ES-I3 (cell line): Measurements from ENCODE around the gene OR51M1.
"Not testable (repeated sequence)": the region's sequence is repeated elsewhere in the genome, so short reads cannot be mapped to it uniquely, and the experiment has no call there.

Source experiments
- H3K36me3 ChIP-seq: 2 replicates; pipeline ENCODE4 v1.6.1; 2013; ENCODE audit warnings: mild to moderate bottlenecking, low read length, control low read depth, moderate library complexity; ENCODE audit not compliant: insufficient read depth
- H3K4me1 ChIP-seq: 2 replicates; pipeline ENCODE4 v1.6.1; 2013; ENCODE audit warnings: mild to moderate bottlenecking, control low read depth, low read length; ENCODE audit not compliant: insufficient read depth
- H3K9ac ChIP-seq: 2 replicates; pipeline ENCODE4 v1.6.1; 2013; ENCODE audit warnings: low read depth, mild to moderate bottlenecking, low read length, moderate library complexity
- H3K9me3 ChIP-seq: 2 replicates; pipeline ENCODE4 v1.6.1; 2013; ENCODE audit warnings: mild to moderate bottlenecking, low read length, moderate library complexity; ENCODE audit not compliant: control insufficient read depth, insufficient read depth

The OR51M1 gene

DNA sequence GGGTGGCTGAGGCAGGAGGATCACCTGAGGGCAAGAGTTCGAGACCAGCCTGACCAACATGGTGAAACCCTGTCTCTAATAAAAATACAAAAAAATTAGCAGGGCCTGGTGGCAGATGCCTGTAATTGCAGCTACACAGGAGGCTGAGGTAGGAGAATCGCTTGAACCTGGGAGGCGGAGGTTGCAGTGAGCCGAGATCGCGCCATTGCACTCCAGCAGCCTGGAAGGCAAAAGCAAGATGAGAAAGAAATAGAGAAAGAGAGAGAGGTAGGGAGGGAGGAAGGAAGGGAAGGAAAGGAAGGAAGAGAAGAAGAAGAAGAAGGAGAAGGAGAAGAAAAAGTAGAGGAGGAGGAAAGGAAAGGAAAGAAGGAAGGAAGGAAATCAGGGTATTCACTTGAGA is 17.2 kb upstream of the OR51M1 start:
- not testable (repeated sequence) for H3K36me3 ChIP-seq, H3K9ac ChIP-seq, H3K4me1 ChIP-seq, H3K9me3 ChIP-seq

- Histone ChIP-seq H3K4me1 (peaks cover 7% of the 10 kb centered on the region; the same call in 1 of the 2 replicates), H3K9ac (no peak overlapping the region), H3K36me3 (no peaks in the 10 kb centered on the region)
These were observed 16.8 kb upstream of the OR51M1 start for GRCh38 chr11:5366856-5367255.

DNA sequence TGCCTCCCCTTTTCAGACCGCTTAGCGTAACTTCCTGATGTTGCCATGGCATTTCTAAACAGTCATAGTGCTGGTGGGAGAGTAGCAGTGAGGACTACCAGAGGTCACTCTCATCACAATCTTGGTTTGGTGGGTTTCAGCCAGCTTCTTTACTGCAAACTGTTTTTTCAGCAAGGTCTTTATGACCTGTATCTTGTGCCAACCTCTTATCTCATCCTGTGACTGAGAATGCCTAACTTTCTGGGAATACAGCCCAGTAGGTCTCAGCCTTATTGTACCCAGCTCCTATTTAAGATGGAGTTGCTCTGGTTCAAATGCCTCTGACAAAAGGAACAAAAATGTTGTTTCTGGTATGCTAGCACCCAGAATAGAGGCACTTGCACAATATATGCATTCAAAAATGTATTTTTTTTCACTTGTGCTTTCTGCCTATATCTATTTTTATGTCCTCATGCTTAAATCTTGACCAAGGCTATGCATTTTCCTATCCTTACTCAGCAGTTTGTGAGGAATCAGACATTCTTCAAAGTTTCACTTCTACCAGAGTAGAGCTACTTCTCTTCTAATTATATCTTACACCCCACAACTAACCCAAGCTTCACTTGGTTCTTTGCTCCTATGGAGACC is 16.1 kb upstream of the OR51M1 start:
- peaks cover 7% of the 10 kb centered on the region; the same call in 1 of the 2 replicates for H3K4me1 ChIP-seq
- H3K9me3 ChIP-seq = no peaks in the 10 kb centered on the region
- no peaks in the 10 kb centered on the region for H3K36me3 ChIP-seq
- no peak overlapping the region for H3K9ac ChIP-seq

More at GRCh38 chr11:5366856-5367255, 16.8 kb upstream of the OR51M1 start:
- H3K9me3 ChIP-seq = no peaks in the 10 kb centered on the region

GRCh38 chr11:5368502-5369043 is 15.0 kb upstream of the OR51M1 start:
- H3K9ac ChIP-seq = no peak overlapping the region

GRCh38 chr11:5369789-5370188 is 13.8 kb upstream of the OR51M1 start:
- no peaks in the 10 kb centered on the region for H3K36me3 ChIP-seq
- H3K9ac ChIP-seq = no peak overlapping the region
- H3K9me3 ChIP-seq = no peaks in the 10 kb centered on the region
- peaks cover 7% of the 10 kb centered on the region; the same call in 1 of the 2 replicates for H3K4me1 ChIP-seq

More at GRCh38 chr11:5368502-5369043, 15.0 kb upstream of the OR51M1 start:
- H3K9me3 ChIP-seq = no peaks in the 10 kb centered on the region
- no peaks in the 10 kb centered on the region for H3K36me3 ChIP-seq
- H3K4me1 ChIP-seq = peaks cover 7% of the 10 kb centered on the region; the same call in 1 of the 2 replicates

DNA sequence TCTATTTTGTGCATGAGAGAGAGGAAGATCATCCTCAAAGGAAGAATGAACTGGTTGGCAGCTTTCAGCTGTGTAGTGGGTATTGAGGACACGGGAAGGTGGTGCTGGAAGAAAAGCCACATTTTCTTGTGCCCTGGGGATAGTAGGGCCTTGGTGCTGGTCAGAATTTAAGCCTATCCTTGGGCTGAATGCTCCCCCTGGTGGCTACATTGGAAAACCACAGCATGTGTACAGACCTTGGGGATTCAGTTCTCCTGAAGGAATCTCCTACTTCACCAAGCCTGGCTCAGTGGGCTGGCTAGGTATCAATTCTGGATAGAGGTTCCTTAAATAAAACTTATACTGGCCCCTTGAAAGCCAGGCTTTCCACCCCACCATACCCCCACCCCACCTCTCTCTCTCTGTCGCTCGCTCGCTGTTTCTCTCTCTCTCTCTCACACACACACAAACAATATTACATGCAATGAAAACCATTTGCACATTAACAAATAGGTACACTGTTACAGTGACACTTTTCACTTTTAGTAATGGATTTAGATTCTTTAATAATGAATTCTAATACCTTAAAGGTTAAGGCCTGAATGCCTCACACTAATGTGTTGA is 2.8 kb upstream of the OR51M1 start:
- Histone ChIP-seq H3K36me3 (no peaks in the 10 kb centered on the region), H3K9ac (no peak overlapping the region), H3K4me1 (0 out of 2 replicates have a peak, but pooled peaks cover 4% of the 10 kb centered on the region), H3K9me3 (no peaks in the 10 kb centered on the region)

DNA sequence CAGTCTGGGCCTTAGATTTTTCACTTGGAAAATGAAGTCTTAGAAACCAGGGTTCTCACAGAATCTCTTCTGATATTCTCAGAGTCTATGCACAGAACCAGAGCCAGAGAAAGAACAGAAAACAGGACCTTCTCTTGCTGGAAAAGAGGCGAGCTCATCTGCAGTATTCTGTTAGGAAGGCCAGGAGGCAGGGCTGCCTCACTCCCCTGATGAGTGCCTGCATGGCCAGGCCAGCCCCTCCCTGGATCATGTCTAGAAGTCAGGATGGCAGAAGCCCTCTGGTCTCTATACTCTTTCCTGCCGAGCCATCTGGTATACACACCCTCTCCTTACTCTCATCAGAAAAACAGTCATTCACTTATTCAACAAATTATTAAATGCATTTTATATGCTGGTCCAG is 723 bp downstream of the OR51M1 start:
- Histone ChIP-seq H3K9me3 (no peaks in the 10 kb centered on the region), H3K9ac (no peak overlapping the region), H3K4me1 (peaks cover 18% of the 10 kb centered on the region; the same call in 1 of the 2 replicates), H3K36me3 (no peaks in the 10 kb centered on the region)

DNA sequence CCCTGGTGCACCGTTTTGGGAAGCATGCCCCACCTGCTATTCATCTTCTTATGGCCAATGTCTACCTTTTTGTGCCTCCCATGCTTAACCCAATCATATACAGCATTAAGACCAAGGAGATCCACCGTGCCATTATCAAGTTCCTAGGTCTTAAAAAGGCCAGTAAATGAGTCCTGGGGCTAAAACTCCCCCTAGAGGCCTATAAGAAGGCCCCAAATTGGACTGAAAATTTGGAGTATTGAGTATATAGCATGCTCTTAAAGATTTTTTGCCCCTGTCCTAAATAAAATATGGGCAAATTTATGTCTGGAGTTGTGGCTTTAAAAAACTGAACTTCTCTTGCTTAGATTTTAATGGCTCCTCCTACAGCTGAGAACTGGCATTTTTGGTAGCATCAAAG is 6.6 kb downstream of the OR51M1 start:
- H3K9ac ChIP-seq = no peak overlapping the region
- no peaks in the 10 kb centered on the region for H3K36me3 ChIP-seq
- no peaks in the 10 kb centered on the region for H3K9me3 ChIP-seq
- peaks cover 15% of the 10 kb centered on the region; the same call in 1 of the 2 replicates for H3K4me1 ChIP-seq

DNA sequence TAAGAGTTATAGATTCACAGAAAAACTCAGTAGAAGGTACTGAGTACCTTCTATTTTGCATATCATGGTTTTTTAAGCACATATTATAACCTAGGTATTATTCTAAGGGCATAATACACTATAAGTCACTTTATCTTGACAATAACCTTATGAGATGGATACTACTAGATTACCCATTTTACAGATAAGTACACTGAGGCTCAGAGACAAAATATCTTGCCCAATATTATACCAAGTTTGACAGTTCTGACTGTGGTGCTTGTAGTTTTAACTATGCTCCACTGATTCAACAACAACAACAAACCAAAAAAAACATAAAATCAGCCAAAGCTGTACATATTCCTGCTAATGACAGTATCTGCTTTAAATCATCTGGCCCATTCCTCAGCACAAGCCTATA is 10.5 kb downstream of the OR51M1 start:
- Histone ChIP-seq H3K9ac (no peak overlapping the region), H3K36me3 (no peaks in the 10 kb centered on the region), H3K9me3 (no peaks in the 10 kb centered on the region), H3K4me1 (no peaks in the 10 kb centered on the region)

DNA sequence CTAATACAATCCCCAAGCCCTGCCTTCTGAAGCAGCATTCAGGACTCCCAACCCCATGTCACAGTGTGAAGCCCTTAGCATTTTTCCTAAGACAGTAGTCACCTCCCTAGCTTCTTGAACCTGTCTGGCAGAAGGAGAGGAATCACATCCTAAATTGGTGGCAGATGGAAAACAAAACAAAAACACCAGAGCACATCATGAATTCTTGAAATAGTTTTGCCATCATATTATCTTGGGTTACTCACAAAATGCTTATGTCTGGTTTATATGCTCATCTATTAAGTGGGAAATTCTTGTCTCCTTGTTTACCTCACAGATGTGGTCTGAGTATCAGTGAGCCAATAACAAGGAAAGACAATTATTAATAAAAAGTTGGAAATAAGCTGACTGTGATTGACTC is 15.3 kb downstream of the OR51M1 start:
- Histone ChIP-seq H3K9me3 (no peaks in the 10 kb centered on the region), H3K9ac (no peak overlapping the region), H3K4me1 (no peaks in the 10 kb centered on the region), H3K36me3 (no peaks in the 10 kb centered on the region)

DNA sequence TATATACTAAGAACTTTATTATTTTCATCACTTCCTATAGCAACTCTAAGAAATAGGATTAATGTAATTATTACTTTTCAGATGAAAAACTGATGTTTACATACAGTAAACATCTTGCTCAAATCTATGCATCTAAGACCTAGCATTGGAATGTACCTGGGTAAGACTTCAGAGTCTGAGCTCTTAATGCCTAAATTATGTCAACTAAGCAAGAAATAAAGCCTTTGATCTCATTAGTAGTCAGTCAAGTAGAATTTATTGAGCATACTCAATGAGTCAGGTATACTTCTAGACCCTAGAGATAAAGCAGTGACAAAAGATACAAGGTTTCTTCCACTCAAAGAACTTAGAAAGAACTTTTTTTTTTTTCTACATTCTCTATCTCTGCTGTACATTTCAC is 21.6 kb downstream of the OR51M1 start:
- no peaks in the 10 kb centered on the region for H3K9me3 ChIP-seq
- H3K4me1 ChIP-seq = no peaks in the 10 kb centered on the region
- no peak overlapping the region for H3K9ac ChIP-seq
- H3K36me3 ChIP-seq = no peaks in the 10 kb centered on the region

GRCh38 chr11:5420993-5421392 is 37.4 kb downstream of the OR51M1 start:
- Histone ChIP-seq H3K4me1 (no peaks in the 10 kb centered on the region), H3K9ac (no peak overlapping the region), H3K36me3 (no peaks in the 10 kb centered on the region), H3K9me3 (no peaks in the 10 kb centered on the region)

DNA sequence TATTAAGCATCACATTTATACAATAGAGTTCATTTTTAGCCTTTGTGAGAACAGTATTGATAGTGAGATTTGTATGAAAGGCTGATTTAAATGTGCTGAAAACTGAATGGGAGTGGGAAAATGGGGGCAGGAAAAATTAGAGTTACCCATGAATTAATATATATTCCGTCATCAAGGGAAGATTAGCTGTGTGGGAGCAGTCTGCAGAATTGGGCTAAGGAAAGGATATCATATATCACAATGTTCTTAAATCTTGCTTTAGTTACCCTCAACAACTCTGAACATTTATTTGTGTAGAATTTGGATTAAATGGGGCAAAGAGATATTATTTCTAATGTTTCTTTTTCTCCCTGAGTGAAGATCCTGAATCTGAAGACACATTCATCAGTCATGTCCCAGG is 38.2 kb downstream of the OR51M1 start, which contains the start of gene OR51Q1:
OR51Q1 (plus strand) TSS at position 301 of the 400 bp plus-strand sequence; CDS start at position 391, 90 bp downstream.
- no peaks in the 10 kb centered on the region for H3K36me3 ChIP-seq
- H3K4me1 ChIP-seq = no peaks in the 10 kb centered on the region
- no peak within 1 kb of the TSS for H3K9ac ChIP-seq
- no peaks in the 10 kb centered on the region for H3K9me3 ChIP-seq

DNA sequence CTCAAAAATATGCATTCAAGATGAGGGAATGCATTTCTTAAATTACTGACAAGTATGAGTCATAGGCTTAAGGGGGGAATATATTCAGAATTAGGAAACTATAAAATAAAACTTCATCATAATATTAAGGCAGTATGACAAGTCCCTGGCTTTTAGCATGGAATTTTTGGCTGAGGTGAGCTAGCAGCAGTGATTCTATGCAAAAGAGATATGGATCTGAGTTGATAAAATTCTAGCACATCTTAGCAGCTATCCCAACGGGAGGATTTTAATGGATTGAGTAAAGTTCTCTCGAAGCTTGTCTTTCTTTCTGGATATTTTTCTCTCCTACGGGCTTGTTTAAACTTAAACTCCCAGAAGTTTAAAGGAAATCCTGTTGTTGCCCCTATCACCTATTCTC is 39.5 kb downstream of the OR51M1 start:
- Histone ChIP-seq H3K9me3 (no peaks in the 10 kb centered on the region), H3K36me3 (no peaks in the 10 kb centered on the region), H3K9ac (no peak overlapping the region), H3K4me1 (no peaks in the 10 kb centered on the region)

DNA sequence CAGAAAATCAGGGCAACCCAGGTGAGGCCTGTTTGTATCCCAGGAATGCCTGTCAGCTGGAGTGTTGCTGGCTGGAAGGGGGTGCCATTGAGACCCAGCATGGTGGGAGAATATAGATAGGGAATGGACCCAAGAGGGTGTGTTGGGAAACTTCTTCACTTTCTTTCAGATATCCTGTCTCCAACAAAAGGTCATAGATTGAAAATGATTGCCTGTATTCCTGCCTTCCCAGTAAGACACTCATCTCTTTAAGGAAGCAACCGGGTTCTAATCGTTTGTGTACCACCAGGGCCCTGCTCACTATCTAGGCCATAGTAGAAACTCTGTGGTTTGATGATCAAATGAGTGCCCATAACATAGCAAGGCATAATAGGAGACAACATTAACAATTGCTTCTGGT is 57.8 kb downstream of the OR51M1 start, which contains the start of gene OR51I1:
OR51I1 (minus strand) TSS at position 101 of the 400 bp plus-strand sequence; CDS start at position 101, 0 bp downstream.
- Histone ChIP-seq H3K9me3 (no peaks in the 10 kb centered on the region), H3K36me3 (no peaks in the 10 kb centered on the region), H3K4me1 (no peaks in the 10 kb centered on the region), H3K9ac (no peak within 1 kb of the TSS)
